ENCODE results near the gene ARAP1.
"Not testable (repeated sequence)": the region's sequence is repeated elsewhere in the genome, so short reads cannot be mapped to it uniquely, and the experiment has no call there.

Gene ARAP1

DNA sequence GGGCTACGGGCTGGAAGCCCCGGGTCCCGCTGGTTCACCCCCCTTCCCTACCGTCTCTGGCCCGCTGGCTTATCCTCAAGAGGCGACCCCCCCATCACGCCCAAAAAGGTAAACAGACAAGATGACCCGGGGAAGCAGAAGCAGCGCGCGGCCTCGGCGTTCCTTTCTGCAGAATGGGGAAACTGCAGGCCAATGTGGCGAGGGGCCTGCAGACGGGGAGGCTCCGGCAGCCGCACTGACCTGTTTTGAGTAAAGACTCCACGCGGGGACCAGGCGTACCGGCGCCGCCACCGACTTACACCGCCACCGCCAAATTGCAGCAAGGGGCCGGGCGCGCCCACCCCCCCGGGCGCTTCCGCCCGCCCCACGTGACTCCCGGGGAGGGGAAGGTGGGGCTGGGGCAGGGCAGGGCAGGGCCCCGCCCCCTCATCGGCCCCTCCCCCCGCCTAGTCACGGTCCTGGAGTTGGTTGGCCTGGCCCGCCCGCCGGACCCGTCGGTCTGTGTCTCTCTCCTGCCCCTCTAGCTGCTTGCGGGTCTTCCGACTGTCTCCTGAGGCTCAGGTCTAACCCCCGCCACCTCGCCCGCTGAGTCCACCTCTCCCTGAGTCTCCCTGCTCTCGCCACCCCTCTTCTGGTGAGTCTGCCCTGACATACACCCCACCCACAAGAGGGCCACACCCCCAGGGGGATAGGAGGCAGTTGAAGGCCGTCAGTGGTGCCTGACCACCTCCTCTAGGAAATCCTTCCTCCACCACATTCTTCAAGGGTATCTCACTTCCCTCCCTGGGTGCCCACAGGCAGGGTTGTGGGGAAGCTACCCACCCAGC lies at the start of gene ARAP1:
TSS of gene ARAP1 (minus strand) at position 321 of the 827 bp plus-strand sequence. CDS start 25,280 bp downstream, outside the sequence.
- peak; percentile 33 for DNase-seq (ENCODE audit: low read depth)

DNA sequence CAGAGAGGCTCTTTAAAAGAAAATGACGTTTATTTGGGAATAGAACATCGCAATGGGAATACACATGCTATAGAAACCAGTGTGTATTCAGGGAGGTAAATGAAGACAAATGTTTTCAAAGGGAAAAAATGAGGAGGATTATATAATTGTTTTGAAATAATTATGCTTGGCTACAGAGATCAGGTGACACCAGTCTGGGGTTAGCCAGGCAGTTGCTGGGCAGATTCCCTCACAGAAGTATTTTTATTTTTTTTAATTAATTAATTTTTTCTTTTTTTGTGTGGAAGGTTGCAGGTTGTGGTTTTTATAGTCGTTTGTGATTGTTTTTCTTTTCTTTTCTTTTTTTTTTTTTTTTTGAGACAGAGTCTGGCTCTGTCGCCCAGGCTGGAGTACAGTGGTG lies 47.2 kb upstream of the ARAP1 start:
- no peak for DNase-seq (ENCODE audit: low read depth)

DNA sequence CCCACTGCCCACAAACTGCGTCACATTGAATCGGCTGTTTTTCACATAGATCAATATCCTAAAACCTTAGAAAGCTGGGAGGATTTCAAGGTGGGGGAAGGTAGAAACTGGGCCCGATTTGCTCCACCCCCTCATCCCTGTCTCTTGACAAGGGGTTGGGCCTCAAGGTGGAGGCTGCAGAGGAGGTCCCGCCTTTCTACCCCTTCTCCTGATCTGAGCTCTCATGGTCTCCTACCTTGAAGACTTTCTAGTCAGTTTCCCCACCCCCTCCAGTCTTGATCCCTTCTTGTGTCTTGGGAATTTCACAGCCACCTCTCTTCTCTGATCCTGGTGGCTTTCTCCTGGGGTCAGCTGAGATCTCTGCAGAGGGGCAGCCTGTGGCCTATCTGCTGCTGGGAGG lies 46.2 kb upstream of the ARAP1 start:
- no peak for DNase-seq (ENCODE audit: low read depth)

DNA sequence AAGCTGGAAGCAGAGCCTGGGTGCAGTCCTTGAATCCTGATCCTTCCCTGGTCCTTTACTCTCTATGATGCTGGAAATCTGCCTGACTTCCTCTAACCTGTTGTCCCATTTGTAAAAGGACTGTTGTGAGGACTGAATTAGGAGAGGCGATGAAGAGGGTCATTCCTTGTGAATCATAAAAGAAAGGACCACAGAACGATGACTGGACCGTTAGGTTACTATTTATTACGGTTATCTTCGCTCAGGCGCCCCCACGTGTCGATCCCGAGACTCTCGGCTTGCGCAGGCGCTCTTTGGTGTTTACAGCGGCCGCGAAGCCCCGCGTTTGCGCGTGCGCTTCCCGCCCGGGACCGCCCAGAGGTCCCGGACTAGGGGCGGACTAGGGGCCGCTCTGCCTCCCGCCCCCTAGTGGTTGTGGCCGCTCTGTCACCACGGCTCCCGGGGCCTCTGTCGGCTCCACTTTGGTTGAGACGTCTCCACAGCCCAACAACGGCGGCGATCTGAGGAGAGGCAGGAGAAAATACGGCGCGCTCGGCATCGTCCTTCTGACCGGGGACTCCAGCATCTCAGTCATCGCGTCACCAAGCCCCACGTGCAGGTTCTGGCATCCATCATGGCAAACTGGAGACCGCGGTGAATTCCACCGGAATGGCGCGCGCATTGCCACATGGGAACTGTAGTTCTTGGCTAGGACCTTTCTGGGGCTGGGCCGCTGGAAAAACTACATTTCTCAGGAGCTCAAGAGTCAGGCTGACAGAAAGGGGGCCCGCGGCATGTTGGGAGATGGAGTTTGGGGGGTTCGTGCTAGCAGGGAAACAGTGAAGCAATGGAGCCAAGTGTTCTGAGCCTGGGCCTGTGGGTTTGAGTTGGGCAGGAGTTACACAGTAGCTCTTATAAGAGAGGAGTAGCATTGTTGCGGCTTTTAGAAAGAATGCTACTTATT lies 41.5 kb upstream of the ARAP1 start, which contains the start of gene STARD10:
TSS of gene STARD10 (minus strand) at position 623 of the 943 bp plus-strand sequence. CDS start 12,866 bp downstream, outside the sequence.
- peak; percentile 84 for DNase-seq (ENCODE audit: low read depth)

DNA sequence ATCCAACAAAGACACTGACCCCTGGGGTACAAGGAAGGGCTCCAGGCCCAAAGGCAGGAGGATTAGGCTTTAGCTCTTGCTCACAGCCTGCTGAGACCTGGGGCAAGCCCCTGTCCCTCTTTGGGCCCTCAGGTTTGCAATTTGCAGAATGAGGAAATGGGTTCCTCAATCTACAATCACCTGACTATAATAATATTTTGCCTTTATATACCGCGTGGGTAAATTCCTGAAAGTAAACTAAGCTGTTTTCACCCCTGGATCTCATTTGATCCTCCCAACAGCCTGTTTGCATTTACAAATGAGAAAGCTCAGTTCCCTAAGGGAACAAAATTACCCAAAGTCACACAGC lies 40.8 kb upstream of the ARAP1 start:
- DNase-seq (ENCODE audit: low read depth) = no peak

DNA sequence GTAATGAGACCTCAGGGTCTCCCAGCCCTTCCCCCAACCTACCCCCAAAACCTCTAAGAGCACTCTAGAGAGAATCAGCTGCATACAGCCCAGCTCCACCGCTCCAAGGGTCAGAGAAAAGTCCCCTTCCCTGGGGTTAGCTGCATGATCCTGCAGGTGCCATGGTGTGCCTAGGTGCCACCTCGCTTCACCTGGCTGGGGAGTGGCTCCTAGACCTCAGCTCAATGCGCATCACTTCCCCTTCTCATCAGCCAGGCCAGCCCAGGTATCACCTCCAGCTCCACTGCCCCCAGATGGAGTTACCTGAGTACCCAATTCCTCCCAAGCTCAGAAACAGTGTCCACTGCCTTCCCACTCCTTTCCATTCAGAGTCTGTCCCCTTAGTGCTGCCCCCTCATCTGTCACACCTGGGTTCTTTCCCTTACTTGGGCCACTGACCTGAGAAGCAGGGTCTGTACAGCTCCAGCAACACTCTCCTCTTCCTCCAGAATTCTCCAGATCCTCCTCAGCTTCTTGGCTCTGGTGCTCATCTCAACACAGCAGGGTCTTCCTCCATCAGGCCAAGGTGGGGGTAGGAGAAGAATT lies 40.3 kb upstream of the ARAP1 start:
- no peak for DNase-seq (ENCODE audit: low read depth)

DNA sequence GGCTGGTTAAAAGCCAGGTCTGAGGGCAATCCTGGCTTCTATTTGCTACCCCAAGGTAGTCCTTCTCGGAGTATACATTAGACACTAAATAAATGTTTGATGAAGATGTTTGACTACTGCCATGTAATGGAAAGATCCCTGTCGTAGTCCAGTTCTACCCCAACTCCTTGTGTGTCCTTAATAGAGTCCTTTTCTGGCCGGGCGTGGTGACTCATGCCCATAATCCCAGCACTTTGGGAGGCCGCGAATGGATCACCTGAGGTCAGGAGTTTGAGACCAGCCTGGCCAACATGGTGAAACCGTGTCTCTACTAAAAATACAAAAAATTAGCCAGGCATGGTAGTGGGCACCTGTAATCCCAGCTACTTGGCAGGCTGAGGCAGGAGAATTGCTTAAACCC lies 39.0 kb upstream of the ARAP1 start:
- not testable (repeated sequence) for DNase-seq (ENCODE audit: low read depth)

DNA sequence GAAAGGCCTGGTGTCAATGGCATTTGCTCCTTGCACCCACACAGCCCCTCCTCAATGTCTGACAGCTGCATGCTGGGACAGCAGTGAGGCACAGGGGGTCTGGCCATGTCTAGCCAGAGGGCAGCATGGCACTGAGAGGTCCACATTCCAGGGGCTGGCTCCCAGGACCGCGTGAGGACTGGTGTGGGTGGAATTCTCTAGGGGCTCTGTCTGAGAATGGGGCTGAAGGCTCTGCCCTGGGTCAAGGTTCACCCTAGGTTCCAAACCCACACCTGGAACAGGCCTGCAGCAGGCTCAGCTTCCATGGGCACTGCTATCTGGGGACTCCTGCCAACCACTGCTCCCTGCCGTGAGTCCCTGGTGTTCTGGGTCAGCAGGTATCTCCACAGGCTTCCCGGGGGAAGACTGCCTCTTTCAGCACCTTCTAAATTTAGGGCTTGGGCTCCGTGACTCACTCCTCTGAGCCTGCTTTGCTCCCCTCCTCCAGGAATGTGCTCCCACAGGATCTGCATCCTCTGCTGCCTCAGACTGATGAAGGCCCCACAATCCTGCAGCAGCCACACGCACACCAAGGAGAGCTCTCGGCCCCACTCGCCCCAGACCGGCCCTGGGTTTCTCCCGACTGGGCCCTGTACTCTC lies 37.4 kb upstream of the ARAP1 start:
- no peak for DNase-seq (ENCODE audit: low read depth)

DNA sequence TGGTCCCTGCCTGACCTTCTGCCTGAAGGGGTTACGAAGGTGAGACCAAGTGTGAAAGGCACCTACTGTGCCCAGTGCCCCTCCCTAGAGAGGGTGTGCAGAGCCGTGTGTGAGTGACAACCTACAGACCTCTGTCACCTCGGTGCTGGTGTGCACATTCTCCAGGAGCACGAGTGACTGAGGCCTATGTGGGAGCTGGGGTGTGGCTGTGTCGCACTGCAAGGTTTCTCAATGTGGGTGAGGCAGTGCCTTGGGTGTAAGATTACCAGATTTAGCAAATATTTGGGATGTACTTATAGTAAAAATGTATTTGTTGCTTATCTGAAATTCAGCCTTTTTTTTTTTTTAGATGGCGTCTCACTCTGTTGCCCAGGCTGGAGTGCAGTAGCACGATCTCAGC lies 36.0 kb upstream of the ARAP1 start:
- no peak for DNase-seq (ENCODE audit: low read depth)

DNA sequence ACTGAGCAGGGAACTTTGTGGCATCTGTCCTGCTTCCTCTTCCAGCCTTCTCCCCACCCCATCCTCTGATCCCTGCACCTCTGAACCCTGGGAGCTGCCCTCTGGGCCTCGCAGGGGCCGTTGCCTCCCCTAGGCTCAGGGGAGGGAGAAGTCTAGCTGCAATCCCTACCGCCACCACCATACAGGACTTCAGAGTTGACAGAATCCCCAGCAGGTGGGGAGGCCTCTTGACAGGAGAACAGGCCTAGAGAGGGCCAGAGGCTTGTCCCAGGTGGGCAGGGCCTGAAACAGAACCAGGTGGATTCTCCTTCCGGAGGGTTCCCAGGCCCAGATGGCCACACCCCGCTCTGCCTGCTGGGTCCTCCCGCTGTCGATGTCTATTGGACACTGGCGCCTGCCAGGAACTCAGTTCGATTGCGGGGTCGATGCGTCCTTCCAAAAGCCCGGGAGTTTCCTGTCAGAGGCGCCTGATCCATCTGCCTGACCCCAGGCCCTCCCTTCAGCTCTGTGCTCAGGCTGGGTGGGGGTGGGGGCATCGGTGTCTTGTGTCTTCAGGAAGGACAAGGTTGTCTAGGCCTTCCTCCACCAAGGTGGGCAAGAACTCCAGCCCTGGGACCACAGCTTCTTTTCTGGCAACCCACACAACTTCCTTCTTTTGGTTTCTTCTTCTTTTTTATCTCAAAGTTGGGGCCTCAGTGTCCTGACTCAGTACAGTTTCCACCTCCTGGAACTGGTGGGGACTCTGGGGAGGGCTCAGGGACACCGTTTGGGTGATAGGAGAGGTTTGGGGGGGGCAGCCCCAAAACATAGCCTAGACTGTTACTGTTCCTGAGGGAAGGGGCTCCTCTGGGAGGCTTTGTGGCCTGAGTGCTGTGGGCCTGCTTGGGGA lies 35.3 kb upstream of the ARAP1 start:
- no peak for DNase-seq (ENCODE audit: low read depth)

DNA sequence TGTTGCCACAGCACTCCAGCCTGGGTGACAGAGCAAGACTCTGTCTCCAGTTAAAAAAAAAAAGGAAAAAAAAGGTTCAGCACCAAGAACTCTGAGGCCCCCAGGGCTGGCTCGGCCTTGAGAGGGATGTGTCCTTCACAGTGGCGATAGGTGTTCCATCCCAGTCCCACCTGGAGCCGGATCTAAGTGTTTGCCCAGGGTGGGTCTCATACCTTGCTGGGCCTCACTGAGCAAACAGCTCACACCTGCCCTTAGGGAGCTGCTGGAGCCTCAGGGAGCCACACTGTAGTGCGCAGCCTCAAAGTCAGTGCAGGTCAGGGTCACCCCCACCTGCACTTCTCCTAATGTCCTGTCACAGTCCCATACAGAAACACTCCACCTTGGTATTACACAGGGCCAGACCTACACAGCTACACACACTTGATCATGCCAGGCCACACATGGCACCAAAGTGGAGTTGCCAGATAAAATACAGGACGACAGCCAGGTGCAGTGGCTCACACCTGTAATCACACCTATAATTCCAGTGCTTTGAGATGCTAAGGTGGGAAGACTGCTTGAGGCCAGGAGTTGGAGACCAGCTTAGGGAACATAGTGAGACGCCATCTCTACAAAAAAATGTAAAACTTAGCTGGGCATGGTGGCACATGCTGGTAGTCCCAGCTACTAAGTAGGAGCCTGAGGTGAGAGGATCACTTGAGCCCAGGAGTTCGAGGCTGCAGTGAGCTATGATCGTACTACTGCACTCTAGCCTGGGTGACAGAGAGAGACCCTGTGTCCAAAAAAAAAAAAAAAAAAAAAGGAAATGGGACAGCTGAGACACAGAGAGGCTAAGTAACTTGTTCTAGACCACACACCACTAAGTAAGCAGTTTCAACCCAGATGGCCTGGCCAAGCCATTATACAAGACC lies 34.4 kb upstream of the ARAP1 start:
- DNase-seq (ENCODE audit: low read depth) = no peak

DNA sequence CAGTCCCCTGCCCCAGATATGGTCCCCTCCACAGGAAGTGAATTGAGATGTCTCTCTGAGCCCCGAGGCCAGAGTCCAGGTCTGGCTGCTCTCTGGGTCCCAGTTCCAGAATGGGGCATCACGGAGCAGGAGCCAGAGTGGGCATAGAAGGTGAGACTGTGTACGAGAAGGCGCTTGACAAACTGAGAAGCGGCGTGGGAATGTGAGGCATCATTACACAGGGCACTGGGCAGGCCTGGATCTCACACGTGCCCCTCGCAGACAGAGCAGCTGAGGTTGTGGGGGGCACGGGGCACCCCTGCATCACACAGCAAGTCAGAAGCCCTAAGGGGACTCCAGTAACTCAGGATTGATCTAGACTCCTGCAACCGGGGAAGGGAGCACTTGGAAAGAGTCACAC lies 32.5 kb upstream of the ARAP1 start:
- DNase-seq (ENCODE audit: low read depth) = no peak

DNA sequence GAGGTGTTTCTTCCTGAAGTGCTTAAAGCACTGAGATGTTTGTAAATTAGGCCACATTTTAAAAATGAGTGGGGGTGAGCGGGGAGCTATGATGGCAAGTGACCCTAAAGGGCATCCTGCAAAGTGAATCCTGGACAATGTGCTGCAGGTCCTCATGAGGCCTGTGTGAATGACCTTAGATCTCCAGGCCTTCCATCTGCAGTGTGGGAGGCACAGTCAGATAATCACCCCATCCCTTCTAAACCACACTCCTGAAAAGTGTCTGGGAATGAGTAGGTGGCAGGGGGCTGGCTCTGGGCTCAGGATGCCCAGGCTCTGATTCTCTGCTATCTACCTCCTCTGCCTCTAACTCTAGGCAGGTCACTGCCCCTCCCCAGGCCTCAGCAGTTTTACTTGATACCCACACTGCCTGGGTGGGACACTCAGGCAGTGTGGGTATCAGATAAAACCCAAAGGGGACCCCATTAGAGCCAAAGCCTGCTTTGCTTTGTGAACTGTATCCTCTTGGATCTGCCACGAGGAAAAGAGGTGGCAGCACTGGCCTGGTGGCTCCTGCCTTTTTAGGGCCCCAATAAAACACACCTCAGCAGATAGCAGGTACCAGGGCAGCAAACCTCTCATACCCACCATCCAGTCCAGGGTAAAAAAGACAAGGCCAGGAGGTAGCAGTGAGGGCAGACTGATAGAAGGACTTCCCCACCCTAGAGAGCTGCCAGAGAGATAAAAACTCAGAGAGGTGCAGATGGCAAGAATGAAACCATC lies 31.1 kb upstream of the ARAP1 start:
- DNase-seq (ENCODE audit: low read depth) = no peak

DNA sequence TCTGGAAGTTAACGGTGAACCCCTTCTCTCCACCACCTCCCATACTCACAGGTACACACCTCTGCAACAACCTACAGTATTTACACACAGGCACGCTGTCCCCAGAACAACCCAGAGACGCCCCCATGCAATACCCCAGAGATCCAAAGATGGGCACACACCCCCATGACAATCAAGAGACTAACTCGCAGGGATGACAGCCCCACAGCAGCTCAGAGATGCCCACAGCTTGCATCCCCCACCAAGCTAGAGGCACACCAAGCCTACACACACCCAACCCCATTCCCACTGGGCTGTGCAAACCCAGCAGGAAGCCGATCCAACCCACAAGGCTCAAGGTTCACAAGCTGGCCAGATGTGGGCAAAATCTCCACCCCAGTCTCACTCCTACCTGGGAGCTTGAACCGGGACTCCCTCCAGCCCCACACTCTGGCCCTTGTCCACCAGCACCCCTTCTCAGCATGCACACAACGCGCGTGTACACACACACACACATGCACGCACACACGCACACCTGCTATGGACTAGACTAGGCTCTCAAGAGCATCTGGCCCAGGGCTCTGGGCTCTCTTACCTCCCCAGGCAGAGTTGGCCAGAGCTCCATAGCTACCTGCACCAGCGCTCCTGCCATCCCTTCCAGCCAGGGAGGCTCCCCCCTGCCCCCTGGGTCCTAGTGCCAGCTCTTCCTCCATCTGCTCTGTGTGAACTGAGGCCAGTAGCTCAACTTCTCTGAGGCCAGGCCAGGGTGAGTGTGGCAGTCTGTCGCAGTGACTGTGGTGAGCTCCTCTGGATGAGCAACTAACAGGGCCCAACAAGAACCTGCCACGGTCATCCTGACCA lies 30.1 kb upstream of the ARAP1 start:
- DNase-seq (ENCODE audit: low read depth) = no peak

DNA sequence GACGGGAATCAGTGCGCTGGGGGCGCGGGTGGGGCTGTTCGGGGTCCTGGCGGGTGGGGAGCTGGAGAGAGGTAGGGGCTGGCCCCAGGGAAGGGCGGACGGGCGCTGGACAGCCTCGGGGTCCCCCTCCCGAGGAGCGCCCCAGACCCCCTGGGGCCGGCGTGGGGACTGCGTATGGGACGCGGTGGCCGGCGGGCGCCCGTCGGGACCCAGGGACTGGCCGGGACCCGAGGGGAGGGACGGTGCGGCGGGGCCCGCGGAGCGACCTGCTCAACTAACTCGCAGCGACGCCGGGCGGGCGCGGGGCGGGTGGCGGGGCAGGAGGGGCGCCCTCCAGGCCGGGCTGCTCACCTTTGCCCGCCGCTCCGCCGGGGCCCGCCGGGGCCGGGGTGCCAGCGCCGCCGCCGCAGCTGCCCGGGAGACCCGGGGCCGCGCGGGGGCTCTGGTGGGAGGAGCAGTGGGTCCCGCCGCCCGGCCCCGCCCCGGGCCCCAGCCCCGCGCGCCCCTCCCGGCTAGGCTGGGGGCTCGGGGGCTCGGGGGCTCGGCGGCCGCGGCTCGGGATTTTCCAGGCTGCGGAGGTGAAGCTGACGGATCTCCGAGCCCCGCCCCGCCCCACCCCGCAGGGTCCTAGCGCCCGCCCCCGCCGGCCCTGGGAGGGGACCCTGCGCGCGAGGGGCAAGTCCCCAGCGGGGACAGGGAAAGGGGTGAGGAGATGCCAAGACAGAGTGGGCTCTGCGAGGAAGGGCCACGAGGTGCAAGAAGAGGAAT lies 29.3 kb upstream of the ARAP1 start:
- DNase-seq (ENCODE audit: low read depth) = peak; percentile 25

DNA sequence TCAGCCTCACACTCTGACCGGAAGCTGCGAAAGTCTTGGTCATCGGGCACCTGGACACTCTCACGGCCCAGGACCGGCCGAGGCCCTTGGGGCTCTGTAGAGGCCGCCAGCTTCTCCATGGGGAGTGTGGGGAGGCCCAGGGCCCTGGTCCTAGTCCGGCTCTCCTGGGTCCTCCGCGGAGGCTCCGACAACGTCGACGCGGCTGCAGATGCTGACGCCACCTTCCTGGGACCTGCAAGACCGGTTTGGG lies 28.8 kb upstream of the ARAP1 start:
- DNase-seq (ENCODE audit: low read depth) = no peak

DNA sequence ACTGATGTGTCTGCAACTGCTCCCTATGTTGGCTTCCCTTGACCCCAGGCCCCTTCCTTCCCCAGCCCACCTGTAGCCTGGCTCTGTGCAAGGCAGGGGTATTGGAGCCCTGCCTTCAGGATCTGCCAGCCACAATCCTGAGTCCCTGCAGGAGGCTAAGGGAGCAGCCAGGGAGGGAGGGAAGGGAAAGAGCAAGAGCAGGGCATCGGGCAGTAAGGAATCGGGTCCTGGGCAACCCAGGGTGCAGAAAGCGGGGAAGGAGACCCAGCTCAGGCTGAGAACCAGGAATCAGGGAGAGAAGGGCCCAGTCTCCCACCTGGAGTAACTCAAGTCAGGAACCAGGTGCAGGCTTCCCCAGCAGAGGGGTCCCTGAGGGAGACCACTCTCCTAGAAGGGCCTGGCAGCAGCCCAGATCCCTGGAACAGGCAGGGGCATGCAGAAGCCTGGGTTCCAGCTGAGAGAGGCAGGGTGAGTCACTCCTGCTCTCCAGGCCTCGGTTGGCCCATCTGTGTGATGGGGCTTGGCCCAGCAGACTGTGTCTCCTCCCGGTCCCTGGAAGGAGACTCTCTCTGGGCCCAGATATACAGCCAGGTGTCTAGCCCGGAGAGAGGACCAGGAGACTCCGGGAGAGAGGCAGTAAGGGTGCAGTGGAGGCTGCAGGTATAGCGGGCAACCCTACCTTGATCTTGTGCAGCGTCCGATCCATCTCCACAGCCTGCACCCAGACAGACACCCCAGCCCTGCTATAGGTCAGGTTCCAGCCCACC lies 28.3 kb upstream of the ARAP1 start:
- no peak for DNase-seq (ENCODE audit: low read depth)

Data from stimulated activated CD8-positive, alpha-beta memory T cell treated with anti-CD3 and anti-CD28 coated beads, Interleukin-7, amount 100 ng/mL, for 24 hours (primary cell).